ENCODE results near the gene AP2S1.
"Not testable (repeated sequence)": the region's sequence is repeated elsewhere in the genome, so short reads cannot be mapped to it uniquely, and the experiment has no call there.

DNA sequence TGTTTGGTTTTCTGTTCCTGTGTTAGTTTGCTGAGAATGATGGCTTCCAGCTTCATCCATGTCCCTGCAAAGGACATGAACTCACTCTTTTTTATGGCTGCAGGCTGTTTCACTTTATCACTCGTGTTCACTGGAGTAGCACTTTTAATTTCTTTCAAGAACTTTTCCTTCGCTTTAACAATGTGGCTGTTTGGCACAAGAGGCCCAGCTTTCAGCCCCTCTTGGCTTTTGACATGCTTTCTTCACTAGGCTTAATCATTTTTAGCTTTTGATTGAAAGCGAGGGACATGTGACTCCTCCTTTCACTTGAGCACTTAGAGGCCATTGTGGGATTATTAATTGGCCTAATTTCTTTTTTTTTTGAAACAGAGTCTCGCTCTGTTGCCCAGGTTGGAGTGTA lies 32.1 kb upstream of the AP2S1 start:
- TF ChIP-seq CTCF (IDR thresholded peaks at IDR 0.05; ENCODE audit: low read depth, low read length); MAX (IDR thresholded peaks at IDR 0.05; ENCODE audit: low read depth, low read length); POLR2A (IDR thresholded peaks at IDR 0.05; ENCODE audit: extremely low read depth, insufficient read length); MYC (IDR thresholded peaks at IDR 0.05; ENCODE audit: low read depth, low read length): not testable (repeated sequence)

All from NB4 (cell line).